GM23248 (cell line): Measurements from ENCODE around the gene GNB5. TPM values are rescaled to one million over a fixed set of nuclear protein-coding genes. Genes with fewer than 3 reads are reported as not detected.

Experiments
- DNase-seq: peaks from one replicate; pipeline ENCODE4 v3.0.0-alpha.2; 2015
- H2AFZ ChIP-seq: fragments of 200-600 bp; sonication (generic); 2 replicates; pipeline ENCODE4 v1.6.1; 2016; ENCODE audit warnings: antibody characterized with exemption
- H3F3A ChIP-seq: fragments of 200-600 bp; sonication (generic); 2 replicates; pipeline ENCODE4 v1.6.1; 2016; ENCODE audit warnings: mild to moderate bottlenecking, antibody characterized with exemption, mixed run types; ENCODE audit not compliant: insufficient read depth
- H3K27ac ChIP-seq: fragments of 200-600 bp; sonication (generic); 2 replicates; pipeline ENCODE4 v1.5.1; 2016; ENCODE audit warnings: mild to moderate bottlenecking
- H3K27me3 ChIP-seq: fragments of 200-600 bp; sonication (generic); replicated peaks from 2 replicates; pipeline ENCODE4 v1.6.1; 2016; ENCODE audit warnings: mild to moderate bottlenecking; ENCODE audit not compliant: insufficient read depth
- H3K36me3 ChIP-seq: fragments of 200-600 bp; sonication (generic); 2 replicates; pipeline ENCODE4 v1.6.1; 2016; ENCODE audit warnings: low read depth, mild to moderate bottlenecking
- H3K4me1 ChIP-seq: fragments of 200-600 bp; sonication (generic); 2 replicates; pipeline ENCODE4 v1.6.1; 2016; ENCODE audit warnings: mild to moderate bottlenecking; ENCODE audit not compliant: insufficient read depth
- H3K4me2 ChIP-seq: fragments of 200-600 bp; sonication (generic); one replicate; pipeline ENCODE4 v1.6.1; 2016; ENCODE audit warnings: mild to moderate bottlenecking; ENCODE audit not compliant: unreplicated experiment
- H3K4me3 ChIP-seq: fragments of 200-600 bp; sonication (generic); 2 replicates; pipeline ENCODE4 v1.5.1; 2016; ENCODE audit warnings: mild to moderate bottlenecking
- H3K79me2 ChIP-seq: fragments of 200-600 bp; sonication (generic); 2 replicates; pipeline ENCODE4 v1.6.1; 2016; ENCODE audit warnings: mild to moderate bottlenecking; ENCODE audit not compliant: insufficient read depth
- H3K9ac ChIP-seq: fragments of 200-600 bp; sonication (generic); 2 replicates; pipeline ENCODE4 v1.6.1; 2016; ENCODE audit warnings: mild to moderate bottlenecking
- H3K9me2 ChIP-seq: fragments of 200-600 bp; sonication (generic); 2 replicates; pipeline ENCODE4 v1.6.1; 2016; ENCODE audit warnings: mixed run types, mild to moderate bottlenecking, moderate library complexity; ENCODE audit not compliant: insufficient read depth
- H3K9me3 ChIP-seq: fragments of 200-600 bp; sonication (generic); one replicate; pipeline ENCODE4 v1.6.1; 2017; ENCODE audit warnings: low read depth
- H4K20me1 ChIP-seq: fragments of 200-600 bp; sonication (generic); 2 replicates; pipeline ENCODE4 v1.6.0; 2016; ENCODE audit not compliant: insufficient read depth
- EZH2 ChIP-seq: fragments of 200-600 bp; sonication (generic); IDR thresholded peaks from 2 replicates; pipeline ENCODE4 v1.6.1; 2018; ENCODE audit warnings: antibody characterized with exemption, mild to moderate bottlenecking; ENCODE audit not compliant: insufficient read depth, poor library complexity, severe bottlenecking
- EZH2phosphoT487 ChIP-seq: fragments of 200-600 bp; sonication (generic); IDR thresholded peaks from 2 replicates; pipeline ENCODE4 v1.6.1; 2018; ENCODE audit warnings: antibody characterized with exemption, moderate library complexity, mild to moderate bottlenecking, low read depth; ENCODE audit not compliant: insufficient read depth
- WGBS, 2 experiments: methylation state at CpG; one replicate each; pipeline ENCODE4 v1.1.6; 2015 to 2017; ENCODE audit warnings: low lambda C conversion rate in 2 of 2, low coverage in 1 of 2; ENCODE audit errors: missing lambda C conversion rate in 2 of 2; 5-methylcytosine and 5-hydroxymethylcytosine counted together
- in situ Hi-C: fragments of 300-500 bp; cut with MboI; formaldehyde crosslinking; loops from 2 replicates; pipeline ENCODE4 v1.15.0; 2020
- polyA plus RNA-seq: library from polyadenylated mRNA; unstranded; fragments of >200 nt; fragmentation: Nextera tagmentation; extraction: Ambion mirVana; gene quantifications from 2 replicates; pipeline ENCODE4 v1.2.1, GENCODE V29; 2016
- total RNA-seq: library from RNA; depleted of rRNA; stranded (reverse); fragments of >200 nt; shearing (Covaris generic); gene quantifications from 2 replicates; pipeline ENCODE4 v1.2.3, GENCODE V29; 2014

GNB5 gene
- total and polyA plus RNA-seq, 2 experiments from 2014 or later, result 39.9 to 42.8 TPM

DNA sequence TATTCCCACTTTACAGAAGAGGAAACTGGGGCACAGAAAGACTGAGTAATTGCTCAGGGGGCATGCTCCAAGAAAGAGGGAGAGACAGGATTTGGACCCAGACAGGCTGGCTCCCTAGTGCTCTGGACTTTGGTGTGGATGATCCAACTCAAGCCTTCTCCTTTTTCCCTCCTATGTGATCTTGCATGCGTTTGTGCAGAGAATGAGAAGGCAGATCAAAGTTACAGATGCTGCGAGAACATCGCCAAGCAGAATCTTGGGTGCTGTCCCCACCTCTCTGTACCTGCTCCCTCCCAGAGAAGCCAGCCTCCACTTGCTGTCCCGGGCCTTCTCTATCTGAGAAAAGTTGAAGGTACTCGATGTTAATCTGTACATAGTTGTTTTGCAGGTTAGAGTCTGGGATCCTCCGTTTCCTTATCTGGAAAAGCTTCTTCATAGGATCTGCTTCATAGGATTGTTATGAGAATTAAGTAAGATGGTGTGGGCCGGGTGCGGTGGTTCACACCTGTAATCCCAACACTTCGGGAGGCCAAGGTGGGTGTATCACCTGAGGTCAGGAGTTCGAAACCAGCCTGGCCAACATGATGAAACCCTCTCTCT is 10.2 kb downstream of the GNB5 start:
- DNase-seq, result peak; percentile 3
- H3K27ac ChIP-seq, result no peak overlapping the region
- H3K4me1 ChIP-seq, result no peaks in the 10 kb centered on the region
- no peaks in the 10 kb centered on the region for H3K9me2 ChIP-seq
- H3K27me3 ChIP-seq, result no peaks in the 10 kb centered on the region
- no peaks in the 10 kb centered on the region for H3K9me3 ChIP-seq
- TF ChIP-seq EZH2phosphoT487, result no peak
- TF ChIP-seq EZH2, result no peak
- H3F3A ChIP-seq, result no peaks in the 10 kb centered on the region
- H3K4me2 ChIP-seq, result peak overlapping the region; percentile 85
- H4K20me1 ChIP-seq, result no peaks in the 10 kb centered on the region
- peak overlapping the region; percentile 95 for H2AFZ ChIP-seq
- 83 to 85% methylated on average over 10 of the region's 10 CpGs for WGBS, 2 experiments
- H3K79me2 ChIP-seq, result peaks cover 15% of the 10 kb centered on the region
- H3K4me3 ChIP-seq, result no peak overlapping the region
- H3K9ac ChIP-seq, result no peak overlapping the region
- in situ Hi-C loops, result no loop called here
- no peaks in the 10 kb centered on the region for H3K36me3 ChIP-seq

DNA sequence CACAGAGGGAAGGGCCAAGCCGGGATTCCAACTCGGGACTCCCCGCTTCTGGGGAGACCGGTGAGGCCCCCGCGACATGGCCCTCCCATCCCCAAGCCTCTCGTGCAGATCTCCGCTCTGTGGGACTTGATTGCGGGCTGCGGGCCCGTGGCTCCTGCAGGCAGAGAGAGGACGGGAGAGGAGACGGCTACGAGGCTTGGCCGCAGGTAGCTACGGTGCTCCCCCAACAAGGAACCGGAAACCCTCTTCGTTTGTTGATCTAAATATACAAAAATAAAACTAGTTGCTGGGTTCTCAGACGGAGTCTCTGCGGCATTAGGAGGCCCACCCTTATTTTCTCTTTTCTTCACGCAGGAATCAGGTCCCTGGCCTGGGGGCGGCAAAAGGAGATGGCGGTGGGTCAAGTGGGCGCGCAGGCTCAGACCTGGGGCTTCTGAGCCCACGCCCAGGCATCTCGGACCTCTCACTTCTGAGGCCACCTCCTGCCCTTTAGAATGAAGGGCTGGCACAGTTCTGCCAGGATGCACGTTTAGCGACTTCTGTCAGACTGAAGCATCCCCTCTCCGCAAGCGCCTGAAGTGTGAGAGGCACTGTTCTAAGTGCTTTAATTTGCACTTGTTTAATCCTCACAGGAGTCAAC is 10.9 kb downstream of the GNB5 start:
- peak overlapping the region; percentile 90 for H3K9ac ChIP-seq
- peak; percentile 7 for DNase-seq
- no peaks in the 10 kb centered on the region for H3K4me1 ChIP-seq
- peak overlapping the region; percentile 95 for H2AFZ ChIP-seq
- H3K4me3 ChIP-seq, result peak overlapping the region; percentile 83
- TF ChIP-seq EZH2phosphoT487 (no peak), EZH2 (no peak)
- H3K27ac ChIP-seq, result peak overlapping the region; percentile 72
- in situ Hi-C loops, result no loop called here
- H3K36me3 ChIP-seq, result no peaks in the 10 kb centered on the region
- no peaks in the 10 kb centered on the region for H3K9me2 ChIP-seq
- no peaks in the 10 kb centered on the region for H3F3A ChIP-seq
- WGBS, 2 experiments, result 14 to 16% methylated on average over 27 to 31 of the region's 31 CpGs
- H3K9me3 ChIP-seq, result no peaks in the 10 kb centered on the region
- peak overlapping the region; percentile 85 for H3K4me2 ChIP-seq
- H3K27me3 ChIP-seq, result no peaks in the 10 kb centered on the region
- H4K20me1 ChIP-seq, result no peaks in the 10 kb centered on the region
- peaks cover 15% of the 10 kb centered on the region for H3K79me2 ChIP-seq

DNA sequence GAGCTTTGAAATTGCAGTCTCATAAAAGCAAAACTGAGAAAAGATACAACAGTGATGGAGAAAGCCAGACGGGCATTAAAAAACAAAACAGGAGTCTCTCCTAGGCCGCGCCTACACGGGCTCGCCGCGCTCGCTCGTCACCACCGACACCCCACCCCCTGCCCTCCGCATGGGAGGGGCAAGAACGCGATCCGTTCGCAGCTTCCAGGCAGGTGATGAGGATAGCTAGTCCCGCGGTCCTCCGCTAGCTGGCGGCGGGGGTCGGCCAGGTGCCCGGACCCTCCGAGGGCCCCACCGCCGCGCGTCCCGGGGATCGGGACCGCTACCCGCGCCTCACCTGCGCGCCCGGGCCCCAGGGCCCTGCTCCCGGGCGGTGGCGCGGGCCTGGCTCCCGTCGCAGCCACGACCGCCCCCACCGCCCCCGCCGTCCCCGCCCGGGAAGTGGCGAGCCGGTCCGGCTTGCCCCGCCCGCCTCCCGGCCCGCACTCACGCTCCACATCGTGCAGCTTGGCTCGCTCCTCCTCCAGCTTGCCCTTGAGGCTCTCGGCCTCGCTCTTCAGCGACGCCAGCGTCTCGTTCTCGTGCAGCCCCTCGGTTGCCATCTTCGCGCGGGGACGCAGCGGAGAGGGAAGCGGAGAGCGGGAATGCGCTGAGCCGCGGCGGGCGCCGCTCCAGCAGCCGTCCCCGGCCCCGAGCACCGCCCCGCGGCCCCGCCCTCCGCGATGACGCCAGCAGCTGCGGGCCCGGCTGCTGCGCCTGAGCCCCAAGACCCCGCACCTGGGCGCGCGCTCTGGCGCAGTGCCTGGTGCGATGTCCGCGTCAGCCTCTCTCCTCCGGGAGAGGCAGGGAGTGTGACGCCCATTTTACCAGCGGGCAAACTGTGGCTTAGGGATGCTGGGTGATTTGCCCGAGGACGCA is 11.7 kb downstream of the GNB5 start:
- peak overlapping the region; percentile 83 for H3K4me3 ChIP-seq
- H3K79me2 ChIP-seq, result peaks cover 15% of the 10 kb centered on the region
- no peaks in the 10 kb centered on the region for H4K20me1 ChIP-seq
- H3F3A ChIP-seq, result no peaks in the 10 kb centered on the region
- no peaks in the 10 kb centered on the region for H3K36me3 ChIP-seq
- H3K9me3 ChIP-seq, result no peaks in the 10 kb centered on the region
- 1% methylated on average over 69 to 80 of the region's 105 CpGs for WGBS, 2 experiments
- peak overlapping the region; percentile 72 for H3K27ac ChIP-seq
- TF ChIP-seq EZH2, result no peak
- peak overlapping the region; percentile 90 for H3K9ac ChIP-seq
- H3K4me1 ChIP-seq, result no peaks in the 10 kb centered on the region
- in situ Hi-C loops, result no loop called here
- H3K27me3 ChIP-seq, result no peaks in the 10 kb centered on the region
- no peaks in the 10 kb centered on the region for H3K9me2 ChIP-seq
- DNase-seq, result peak; percentile 91
- peak overlapping the region; percentile 95 for H2AFZ ChIP-seq
- peak overlapping the region; percentile 85 for H3K4me2 ChIP-seq

DNA sequence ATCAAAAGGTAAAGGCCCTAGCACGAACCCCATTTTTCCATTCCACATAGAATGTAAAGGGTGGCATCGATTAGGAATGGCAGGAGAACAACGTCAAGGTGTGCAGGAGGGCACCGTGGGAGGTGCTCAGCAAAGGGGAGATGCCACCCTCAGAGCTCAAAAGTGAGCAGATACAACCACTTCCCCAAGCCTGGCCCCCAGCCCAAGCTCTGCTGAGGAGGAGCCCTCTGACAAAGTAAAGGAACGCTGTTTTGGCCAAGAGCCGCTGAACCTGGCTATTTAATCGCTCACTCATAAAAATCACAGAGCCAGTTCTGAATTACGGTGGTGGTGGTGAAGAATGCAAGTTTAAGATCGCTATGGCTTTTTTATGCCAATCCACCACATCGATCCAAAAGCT is 12.4 kb downstream of the GNB5 start:
- H3K79me2 ChIP-seq, result peaks cover 15% of the 10 kb centered on the region
- H2AFZ ChIP-seq, result peak overlapping the region; percentile 95
- 20 to 26% methylated on average over 10 of the region's 10 CpGs for WGBS, 2 experiments
- H3K4me3 ChIP-seq, result peak overlapping the region; percentile 83
- no peaks in the 10 kb centered on the region for H3K27me3 ChIP-seq
- TF ChIP-seq EZH2phosphoT487 (no peak), EZH2 (no peak)
- no peaks in the 10 kb centered on the region for H3K36me3 ChIP-seq
- DNase-seq, result peak; percentile 37
- no peaks in the 10 kb centered on the region for H3F3A ChIP-seq
- H3K9me3 ChIP-seq, result no peaks in the 10 kb centered on the region
- H3K27ac ChIP-seq, result peak overlapping the region; percentile 72
- no peaks in the 10 kb centered on the region for H3K9me2 ChIP-seq
- H3K4me1 ChIP-seq, result no peaks in the 10 kb centered on the region
- in situ Hi-C loops, result no loop called here
- H4K20me1 ChIP-seq, result no peaks in the 10 kb centered on the region
- peak overlapping the region; percentile 85 for H3K4me2 ChIP-seq
- H3K9ac ChIP-seq, result peak overlapping the region; percentile 90
